CD1c-positive myeloid dendritic cell (primary cell): ENCODE measurements around the gene VAV2.

Source experiments
- DNase-seq: peaks from one replicate; pipeline ENCODE4 v3.0.0-alpha.2; 2016; ENCODE audit errors: extremely low spot score

The VAV2 gene

GRCh38 chr9:133813749-133814585, 178.2 kb downstream of the VAV2 start:
- DNase-seq, result no peak

GRCh38 chr9:133812941-133813748, 179.0 kb downstream of the VAV2 start:
- no peak for DNase-seq

DNA sequence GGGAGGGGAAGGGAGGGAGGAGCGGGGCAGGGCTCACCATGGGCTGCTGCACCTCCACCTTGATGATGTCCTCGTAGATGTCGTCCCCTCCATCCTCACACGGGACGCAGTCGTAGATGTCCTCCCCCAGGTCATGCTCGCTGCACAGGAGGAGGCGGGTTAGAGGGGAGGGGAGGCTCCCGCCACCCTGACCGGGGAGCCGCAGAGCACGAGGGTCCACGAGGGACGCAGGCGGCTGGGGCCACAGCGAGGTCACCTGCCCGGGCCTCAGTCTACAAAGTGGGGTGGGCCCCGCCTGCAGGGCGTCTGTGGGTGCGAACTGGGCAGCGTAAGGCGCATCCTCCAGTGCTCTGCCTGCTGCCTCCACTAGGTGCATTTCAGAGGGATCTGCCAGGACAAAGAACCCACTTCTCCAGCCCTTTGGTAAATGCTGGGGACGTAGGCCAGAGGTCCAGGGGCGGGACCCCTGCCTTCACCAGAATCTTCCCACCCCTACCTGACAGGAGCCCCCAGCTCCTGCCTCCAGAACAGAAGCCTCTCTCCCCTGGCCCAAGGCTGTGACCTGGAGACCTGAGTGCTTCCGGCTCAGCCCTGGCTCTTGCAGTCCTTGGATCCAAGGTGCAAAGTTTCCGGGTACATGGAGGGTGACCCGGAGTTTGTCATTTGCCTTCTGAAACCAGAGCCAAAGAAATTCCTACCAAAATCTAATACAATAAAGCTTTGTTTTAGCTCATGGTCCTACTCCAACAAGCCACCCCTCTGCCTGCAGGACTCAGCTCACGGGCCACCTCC, 179.9 kb downstream of the VAV2 start:
- DNase-seq, result no peak

- no peak for DNase-seq
Observed at GRCh38 chr9:133811471-133811870, 180.7 kb downstream of the VAV2 start.

DNA sequence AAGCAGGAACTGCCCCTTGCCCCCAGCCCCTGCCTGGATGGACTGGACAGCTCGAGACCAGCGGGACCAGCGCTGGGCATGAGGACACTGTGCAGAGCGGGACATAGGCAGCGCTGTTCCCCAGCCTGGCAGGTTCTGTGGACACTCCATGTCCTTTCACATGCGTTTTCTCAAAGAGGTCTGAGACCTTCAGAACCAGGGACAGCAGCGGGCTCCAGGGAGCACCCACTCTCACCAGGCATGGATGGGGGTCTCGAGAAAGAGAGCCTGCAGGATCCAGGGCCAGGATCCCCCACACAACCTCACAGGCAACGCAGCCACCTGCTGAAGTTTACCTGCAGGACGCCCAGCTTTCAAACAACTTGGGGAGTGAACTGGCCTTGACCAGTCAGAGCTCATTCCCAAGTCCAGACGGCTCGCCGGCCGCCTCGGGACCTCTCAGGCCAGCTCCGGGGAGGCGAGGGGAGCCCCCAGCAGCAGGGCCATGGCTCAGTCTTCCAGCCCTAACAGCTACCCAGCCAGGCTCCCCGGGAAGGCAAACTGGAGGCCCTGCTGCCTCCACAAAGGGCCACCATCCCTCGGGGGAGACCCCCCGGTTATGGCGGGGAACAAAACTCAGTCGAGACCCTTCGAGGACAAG, 181.4 kb downstream of the VAV2 start:
- DNase-seq, result no peak

- no peak for DNase-seq
Observed at GRCh38 chr9:133809335-133809734, 182.8 kb downstream of the VAV2 start.

DNA sequence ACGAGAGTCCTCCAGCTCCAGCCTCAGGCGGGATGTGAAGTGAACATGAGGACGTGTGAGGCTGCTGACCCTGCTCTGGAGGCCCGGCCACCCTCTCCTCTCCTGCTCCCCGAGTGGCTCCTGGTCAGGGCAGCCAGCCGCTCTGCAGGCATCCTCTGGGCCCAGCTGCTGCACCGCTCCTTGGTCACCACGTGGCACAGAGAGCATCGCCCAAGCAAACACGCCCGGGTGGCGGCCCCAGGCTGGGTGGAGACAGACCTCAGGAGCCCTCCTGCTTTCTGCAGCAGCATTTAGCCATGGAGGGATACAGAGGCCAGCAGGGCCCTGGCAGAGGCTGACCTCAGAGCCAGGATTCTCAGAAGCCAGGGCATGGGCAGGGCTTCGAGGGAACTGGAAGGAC, 184.3 kb downstream of the VAV2 start:
- no peak for DNase-seq

- DNase-seq, result no peak
Observed at GRCh38 chr9:133807037-133807436, 185.1 kb downstream of the VAV2 start.

- DNase-seq, result no peak
Observed at GRCh38 chr9:133806623-133807010, 185.5 kb downstream of the VAV2 start.

GRCh38 chr9:133805876-133806622, 186.1 kb downstream of the VAV2 start:
- DNase-seq, result no peak

DNA sequence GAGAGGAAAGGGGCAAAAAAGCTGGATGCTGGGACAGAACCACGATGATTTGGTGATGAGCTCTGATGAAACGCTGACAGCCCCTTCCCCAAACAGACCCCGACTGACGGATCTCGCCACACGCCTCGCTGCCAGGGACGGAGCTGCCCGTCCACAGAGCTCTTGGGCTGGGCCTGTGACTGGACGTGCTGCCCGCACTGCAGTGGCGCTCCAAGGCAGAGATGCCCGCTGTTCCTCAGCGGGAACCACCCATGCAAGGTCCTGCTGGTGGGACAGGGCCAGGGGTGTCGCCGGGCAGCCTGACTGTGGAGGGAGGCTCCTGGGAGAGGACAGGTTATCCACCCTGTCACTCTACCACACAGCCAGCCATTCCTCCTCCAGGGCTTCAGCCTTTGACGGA, 187.9 kb downstream of the VAV2 start:
- DNase-seq, result no peak

DNA sequence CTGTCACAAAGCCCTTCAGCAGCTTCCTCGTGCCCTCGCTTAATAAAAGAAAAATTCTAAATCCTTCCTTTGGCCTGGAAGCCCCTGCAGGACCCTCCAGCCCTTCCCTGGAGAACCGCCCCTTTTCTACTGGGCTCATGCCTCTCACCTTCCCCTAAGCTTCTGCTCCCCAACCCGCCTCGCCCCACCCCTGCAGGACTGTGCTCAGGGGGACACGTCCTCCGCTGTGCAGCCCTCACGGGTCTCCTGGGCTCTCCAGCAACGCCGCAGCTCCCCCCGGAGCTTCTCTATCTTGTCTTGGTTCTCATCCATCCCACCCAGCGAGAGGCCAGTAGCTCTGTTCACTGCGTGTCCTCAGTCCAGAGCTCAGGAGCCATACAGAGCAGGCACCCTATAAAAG, 188.4 kb downstream of the VAV2 start:
- no peak for DNase-seq

DNA sequence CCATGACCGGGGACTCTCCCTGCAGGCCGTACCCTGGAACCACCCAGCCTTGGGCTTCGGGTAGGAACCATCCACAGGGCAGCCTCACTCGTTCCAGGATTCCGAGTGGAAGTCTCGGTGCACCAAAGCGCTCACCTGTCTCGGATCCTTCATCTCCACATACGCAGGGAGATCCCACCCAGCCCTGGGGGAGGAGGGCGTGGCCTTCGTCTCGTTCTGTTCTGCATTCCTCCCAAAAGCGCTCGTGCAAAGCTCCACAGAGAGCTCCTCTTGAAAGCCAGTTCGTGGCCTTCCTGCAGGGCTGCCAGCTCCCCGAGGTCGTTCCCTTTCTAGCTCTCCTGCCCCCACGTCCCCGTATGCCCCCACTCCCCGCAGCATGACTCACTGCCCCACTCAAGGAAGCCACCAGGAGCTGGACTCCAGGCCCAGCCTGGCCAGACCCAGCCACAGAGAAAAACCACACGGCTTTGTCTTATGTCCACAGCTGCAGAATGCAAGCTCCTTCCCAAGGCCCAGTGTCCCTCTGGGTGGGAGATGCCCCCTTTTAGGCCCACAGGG, 189.0 kb downstream of the VAV2 start:
- DNase-seq, result no peak

DNA sequence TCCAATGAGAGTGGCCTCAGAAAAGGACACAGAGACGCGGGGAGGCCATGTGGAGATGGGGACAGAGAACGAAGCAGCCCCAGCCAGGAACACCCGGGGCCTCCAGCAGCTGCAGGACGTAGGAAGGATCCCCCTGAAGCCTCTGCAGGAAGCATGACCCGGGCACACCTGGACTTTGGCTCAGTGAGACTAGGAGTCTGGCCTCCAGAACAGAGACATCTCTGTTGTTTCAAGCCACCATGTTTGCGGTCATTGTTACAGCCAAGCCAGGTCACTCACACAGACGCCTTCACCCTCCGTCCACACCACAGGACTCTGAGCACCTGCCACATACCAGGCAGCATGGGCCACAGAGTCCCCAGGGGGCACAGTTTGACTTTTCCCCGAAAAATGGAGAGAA, 190.4 kb downstream of the VAV2 start:
- DNase-seq, result no peak

- DNase-seq, result no peak
Observed at GRCh38 chr9:133800266-133800665, 191.9 kb downstream of the VAV2 start.

- no peak for DNase-seq
Observed at GRCh38 chr9:133799716-133800115, 192.4 kb downstream of the VAV2 start.

- no peak for DNase-seq
Observed at GRCh38 chr9:133799106-133799505, 193.0 kb downstream of the VAV2 start.

- no peak for DNase-seq
Observed at GRCh38 chr9:133798160-133798559, 194.0 kb downstream of the VAV2 start.

DNA sequence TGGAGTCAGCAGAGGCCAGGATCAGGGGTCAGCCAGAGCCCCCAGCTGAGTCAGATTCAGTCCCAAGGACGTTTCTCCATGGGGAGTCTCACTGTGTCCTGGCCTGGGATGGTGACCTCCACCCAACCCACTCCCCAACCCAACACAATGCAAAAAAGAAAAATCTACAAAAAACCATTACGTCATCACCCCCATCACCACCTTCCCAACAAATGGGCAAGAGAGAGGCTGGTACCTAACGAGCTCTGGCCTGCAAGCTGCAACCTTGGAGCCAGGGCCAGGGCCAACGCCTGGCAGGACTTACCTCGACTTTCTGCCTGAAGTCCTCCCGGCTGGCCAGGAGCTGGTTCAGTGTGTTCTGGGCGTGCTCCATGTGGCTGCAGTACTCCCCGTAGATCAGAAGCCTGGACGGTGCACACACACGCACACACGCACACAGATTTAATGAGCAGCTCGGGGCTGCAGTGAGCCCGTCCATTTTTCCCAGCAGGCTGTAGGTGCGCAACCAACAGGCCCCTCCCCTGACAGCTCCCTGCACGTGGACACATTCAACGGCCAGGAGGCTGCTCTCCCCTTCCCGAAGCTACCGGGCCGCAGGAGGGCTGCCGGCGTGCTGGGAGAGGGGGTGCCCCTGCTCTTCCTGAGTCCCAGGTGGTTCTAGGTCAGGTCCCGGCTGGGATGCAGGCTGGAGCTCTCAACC, 194.6 kb downstream of the VAV2 start:
- no peak for DNase-seq

DNA sequence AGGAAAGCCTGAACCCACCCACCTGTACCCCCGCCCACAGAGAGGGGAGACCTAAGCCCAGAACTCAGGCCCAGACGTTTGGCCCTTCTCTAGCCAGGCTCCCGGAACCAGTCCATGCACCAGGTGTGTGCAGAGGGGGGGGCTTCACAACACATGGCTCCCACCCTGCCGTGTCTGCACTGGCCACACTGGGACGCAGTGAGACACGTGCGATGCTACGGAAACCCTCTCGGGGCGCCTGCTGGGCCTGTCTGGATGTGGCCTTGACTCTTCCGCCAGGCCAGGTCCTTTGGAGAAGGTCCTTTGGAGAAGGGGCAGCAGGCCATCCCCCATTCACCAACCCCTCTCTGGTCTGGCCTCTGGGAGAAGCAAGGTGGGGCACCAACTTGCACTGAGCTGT, 195.6 kb downstream of the VAV2 start:
- DNase-seq, result no peak
